Stimulated activated CD8-positive, alpha-beta memory T cell treated with anti-CD3 and anti-CD28 coated beads, Interleukin-7, amount 100 ng/mL, for 4 hours (primary cell): Measurements from ENCODE around the gene FRY.

Source experiments
- DNase-seq, 2 donors: peaks; one replicate each; pipeline ENCODE4 v3.0.0-alpha.2; 2020; ENCODE audit warnings: low read depth in 2 of 2

FRY gene

GRCh38 chr13:32309312-32310133 lies 277.9 kb downstream of the FRY start:
- no peak for DNase-seq

DNA sequence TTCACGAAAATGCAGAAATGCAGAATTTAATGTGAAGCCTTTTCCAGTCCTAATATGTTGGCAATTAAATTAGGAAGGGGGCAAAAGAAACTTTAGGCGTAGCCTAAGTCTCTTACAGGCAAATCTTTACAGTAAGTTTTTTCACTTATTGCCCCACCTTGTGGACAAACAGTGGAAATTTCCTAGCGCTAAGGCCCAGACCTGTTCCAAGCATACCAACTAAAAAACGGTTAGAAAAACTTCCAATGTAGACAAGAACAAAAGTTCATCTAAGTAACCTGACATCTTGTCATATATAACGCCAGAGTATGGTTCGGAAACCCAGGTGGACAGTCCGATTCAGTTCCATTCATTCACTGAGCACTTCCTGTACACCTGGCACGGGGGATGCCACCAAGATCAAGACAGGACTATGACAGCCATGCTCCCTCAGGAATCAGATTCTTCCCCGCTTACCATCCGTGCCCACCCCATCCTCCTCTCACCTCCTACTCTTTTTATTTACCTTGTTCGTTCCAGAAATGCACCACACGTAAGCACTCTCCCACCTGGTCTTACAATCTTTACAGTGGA lies 278.6 kb downstream of the FRY start:
- DNase-seq, result no peak

DNA sequence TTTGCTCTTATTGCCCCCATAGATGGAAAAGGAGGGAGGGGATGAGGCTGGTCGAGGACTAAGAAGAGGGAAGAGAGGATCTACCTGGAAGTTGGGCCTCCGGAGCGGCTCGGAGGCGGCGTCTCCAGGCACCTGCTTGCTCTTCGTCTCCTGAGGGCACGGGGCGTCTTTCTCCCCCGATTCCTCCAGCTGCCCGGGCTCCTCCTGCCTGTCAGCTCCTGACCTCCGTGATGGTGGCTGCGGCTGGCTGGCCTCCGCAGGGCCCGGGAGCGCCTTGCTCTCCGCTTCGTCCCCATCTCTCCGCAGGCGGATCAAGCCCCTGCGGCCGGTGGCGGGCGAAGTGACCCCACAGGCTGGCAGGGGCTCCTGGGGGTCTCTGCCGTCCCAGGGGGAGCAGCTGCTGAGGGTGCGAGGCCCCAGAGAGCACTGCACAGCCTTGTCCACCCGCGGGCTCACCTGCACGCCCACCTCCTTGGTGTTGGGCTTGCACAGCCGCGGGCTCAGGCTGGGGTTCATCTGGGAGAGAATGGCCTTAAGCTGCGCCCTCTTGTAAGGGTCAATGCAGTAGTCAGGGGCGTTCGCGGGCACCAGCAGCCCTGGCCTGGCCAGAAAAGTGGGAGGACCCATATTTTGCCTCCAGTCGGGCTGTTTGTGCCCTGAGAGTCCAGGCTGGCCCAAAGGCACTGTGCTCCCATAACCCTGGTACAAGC lies 279.8 kb downstream of the FRY start:
- DNase-seq, result no peak

GRCh38 chr13:32314271-32315237 lies 283.0 kb downstream of the FRY start:
- DNase-seq, result peak; percentile 38 to 66

DNA sequence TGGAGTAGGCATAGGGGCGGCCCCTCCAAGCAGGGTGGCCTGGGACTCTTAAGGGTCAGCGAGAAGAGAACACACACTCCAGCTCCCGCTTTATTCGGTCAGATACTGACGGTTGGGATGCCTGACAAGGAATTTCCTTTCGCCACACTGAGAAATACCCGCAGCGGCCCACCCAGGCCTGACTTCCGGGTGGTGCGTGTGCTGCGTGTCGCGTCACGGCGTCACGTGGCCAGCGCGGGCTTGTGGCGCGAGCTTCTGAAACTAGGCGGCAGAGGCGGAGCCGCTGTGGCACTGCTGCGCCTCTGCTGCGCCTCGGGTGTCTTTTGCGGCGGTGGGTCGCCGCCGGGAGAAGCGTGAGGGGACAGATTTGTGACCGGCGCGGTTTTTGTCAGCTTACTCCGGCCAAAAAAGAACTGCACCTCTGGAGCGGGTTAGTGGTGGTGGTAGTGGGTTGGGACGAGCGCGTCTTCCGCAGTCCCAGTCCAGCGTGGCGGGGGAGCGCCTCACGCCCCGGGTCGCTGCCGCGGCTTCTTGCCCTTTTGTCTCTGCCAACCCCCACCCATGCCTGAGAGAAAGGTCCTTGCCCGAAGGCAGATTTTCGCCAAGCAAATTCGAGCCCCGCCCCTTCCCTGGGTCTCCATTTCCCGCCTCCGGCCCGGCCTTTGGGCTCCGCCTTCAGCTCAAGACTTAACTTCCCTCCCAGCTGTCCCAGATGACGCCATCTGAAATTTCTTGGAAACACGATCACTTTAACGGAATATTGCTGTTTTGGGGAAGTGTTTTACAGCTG lies 283.9 kb downstream of the FRY start, which contains the start of the genes BRCA2 and ZAR1L:
Gene BRCA2 (plus strand): TSS at position 271 of the 790 bp plus-strand sequence. CDS start 953 bp downstream, outside the sequence.
Gene ZAR1L (minus strand): TSS at position 126 of the 790 bp plus-strand sequence. CDS start 3,438 bp downstream, outside the sequence.
- peak; percentile 74 to 87 for DNase-seq

GRCh38 chr13:32316028-32316339 lies 284.4 kb downstream of the FRY start:
- DNase-seq, result no peak

DNA sequence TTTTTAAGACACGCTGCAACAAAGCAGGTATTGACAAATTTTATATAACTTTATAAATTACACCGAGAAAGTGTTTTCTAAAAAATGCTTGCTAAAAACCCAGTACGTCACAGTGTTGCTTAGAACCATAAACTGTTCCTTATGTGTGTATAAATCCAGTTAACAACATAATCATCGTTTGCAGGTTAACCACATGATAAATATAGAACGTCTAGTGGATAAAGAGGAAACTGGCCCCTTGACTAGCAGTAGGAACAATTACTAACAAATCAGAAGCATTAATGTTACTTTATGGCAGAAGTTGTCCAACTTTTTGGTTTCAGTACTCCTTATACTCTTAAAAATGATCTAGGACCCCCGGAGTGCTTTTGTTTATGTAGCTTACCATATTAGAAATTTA lies 284.9 kb downstream of the FRY start:
- DNase-seq, result no peak

GRCh38 chr13:32317716-32318465 lies 286.3 kb downstream of the FRY start:
- DNase-seq, result no peak

GRCh38 chr13:32320528-32320927 lies 289.0 kb downstream of the FRY start:
- no peak for DNase-seq

DNA sequence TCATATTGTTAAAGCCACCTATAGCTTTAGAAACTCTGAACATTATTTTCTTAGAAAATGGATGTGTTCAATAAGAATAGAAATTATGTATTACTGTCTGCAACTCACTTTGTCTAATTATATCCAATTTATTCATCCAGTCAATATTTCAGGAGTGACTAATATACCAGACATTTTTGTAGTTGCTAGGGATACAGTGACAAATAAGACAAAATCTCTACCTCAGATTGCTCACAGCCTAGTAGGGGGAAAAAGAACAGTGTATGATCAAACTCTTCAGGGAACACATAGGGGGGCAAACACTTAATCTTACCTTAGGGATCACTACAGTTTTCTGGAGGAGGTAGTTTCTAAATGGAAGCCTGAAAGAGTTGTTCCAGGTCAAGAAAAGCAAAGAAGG lies 292.3 kb downstream of the FRY start:
- DNase-seq, result no peak

DNA sequence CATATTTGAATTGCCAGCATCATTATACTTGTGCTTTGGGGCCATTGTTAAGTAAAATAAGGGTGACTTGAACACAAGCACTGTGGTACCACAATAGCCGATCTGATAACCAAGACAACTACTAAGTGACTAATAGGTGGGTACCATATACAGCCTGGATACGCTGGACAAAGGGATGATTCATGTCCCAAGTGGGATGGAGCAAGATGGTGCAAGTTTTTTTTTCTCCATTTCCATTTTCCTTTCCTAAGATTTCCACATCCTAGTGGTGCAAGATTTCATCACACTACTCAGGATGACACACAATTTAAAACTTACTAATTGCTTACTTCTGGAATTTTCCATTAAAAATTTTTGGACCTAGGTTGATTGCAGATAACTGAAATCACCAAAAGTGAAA lies 298.9 kb downstream of the FRY start:
- DNase-seq, result no peak

- no peak for DNase-seq
These were observed 303.1 kb downstream of the FRY start for GRCh38 chr13:32334671-32335070.

DNA sequence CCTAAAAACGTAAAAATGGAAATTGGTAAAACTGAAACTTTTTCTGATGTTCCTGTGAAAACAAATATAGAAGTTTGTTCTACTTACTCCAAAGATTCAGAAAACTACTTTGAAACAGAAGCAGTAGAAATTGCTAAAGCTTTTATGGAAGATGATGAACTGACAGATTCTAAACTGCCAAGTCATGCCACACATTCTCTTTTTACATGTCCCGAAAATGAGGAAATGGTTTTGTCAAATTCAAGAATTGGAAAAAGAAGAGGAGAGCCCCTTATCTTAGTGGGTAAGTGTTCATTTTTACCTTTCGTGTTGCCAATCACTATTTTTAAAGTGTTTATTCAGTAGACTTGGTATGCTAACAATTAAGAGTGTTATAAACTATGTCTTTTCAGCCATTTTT lies 309.3 kb downstream of the FRY start:
- DNase-seq, result no peak

GRCh38 chr13:32347651-32348050 lies 316.1 kb downstream of the FRY start:
- DNase-seq, result no peak
